ENCODE measurements around the gene DEDD. TPM values are rescaled to one million over a fixed set of nuclear protein-coding genes. Genes with fewer than 3 reads are reported as not detected.

DEDD gene
- total RNA-seq, 1 donor from 2014 or later: 37.5 TPM

GRCh38 chr1:161140755-161141400, 8.4 kb upstream of the DEDD start:
- intact Hi-C loops (cut with DNase I): no loop called here
- no peak for TF ChIP-seq CTCF (IDR thresholded peaks at IDR 0.05)
- H3K4me3 ChIP-seq: no peak overlapping the region
- H3K27me3 ChIP-seq: no peaks in the 10 kb centered on the region
- H3K9me3 ChIP-seq: no peaks in the 10 kb centered on the region
- DNase-seq: no peak
- no peak for ATAC-seq
- H3K27ac ChIP-seq: no peak overlapping the region
- peaks cover 12% of the 10 kb centered on the region for H3K4me1 ChIP-seq
- no peaks in the 10 kb centered on the region for H3K36me3 ChIP-seq

- H3K4me1 ChIP-seq: peaks cover 13% of the 10 kb centered on the region
- no peaks in the 10 kb centered on the region for H3K9me3 ChIP-seq
- intact Hi-C loops (cut with DNase I): no loop called here
- no peaks in the 10 kb centered on the region for H3K27me3 ChIP-seq
- no peak overlapping the region for H3K27ac ChIP-seq
- peak; percentile 58 for TF ChIP-seq CTCF (IDR thresholded peaks at IDR 0.05)
- no peak for DNase-seq
- no peak overlapping the region for H3K4me3 ChIP-seq
- no peaks in the 10 kb centered on the region for H3K36me3 ChIP-seq
- ATAC-seq: peak; percentile 56
Observed at GRCh38 chr1:161139766-161140165, 7.3 kb upstream of the DEDD start.

- no peaks in the 10 kb centered on the region for H3K27me3 ChIP-seq
- no peaks in the 10 kb centered on the region for H3K36me3 ChIP-seq
- H3K27ac ChIP-seq: peak overlapping the region; percentile 53
- DNase-seq (no peak), ATAC-seq (no peak)
- no peak overlapping the region for H3K4me3 ChIP-seq
- no peak for TF ChIP-seq CTCF (IDR thresholded peaks at IDR 0.05)
- intact Hi-C loops (cut with DNase I): no loop called here
- H3K4me1 ChIP-seq: peaks cover 26% of the 10 kb centered on the region
- no peaks in the 10 kb centered on the region for H3K9me3 ChIP-seq
Observed at GRCh38 chr1:161138431-161138830, 6.0 kb upstream of the DEDD start.

- H3K27ac ChIP-seq: peak overlapping the region; percentile 53
- no peaks in the 10 kb centered on the region for H3K9me3 ChIP-seq
- peaks cover 28% of the 10 kb centered on the region for H3K4me1 ChIP-seq
- no peak overlapping the region for H3K4me3 ChIP-seq
- no peaks in the 10 kb centered on the region for H3K27me3 ChIP-seq
- H3K36me3 ChIP-seq: no peaks in the 10 kb centered on the region
- TF ChIP-seq CTCF (IDR thresholded peaks at IDR 0.05): no peak
- no peak for DNase-seq
- intact Hi-C loops (cut with DNase I): no loop called here
- no peak for ATAC-seq
Observed at GRCh38 chr1:161137881-161138280, 5.4 kb upstream of the DEDD start.

GRCh38 chr1:161133220-161133740, 813 bp upstream of the DEDD start:
- no peak for TF ChIP-seq CTCF (IDR thresholded peaks at IDR 0.05)
- intact Hi-C loops (cut with DNase I): no loop called here
- peaks cover 12% of the 10 kb centered on the region for H3K36me3 ChIP-seq
- peak overlapping the region; percentile 96 for H3K27ac ChIP-seq
- ATAC-seq (no peak), DNase-seq (no peak)
- no peaks in the 10 kb centered on the region for H3K9me3 ChIP-seq
- H3K4me1 ChIP-seq: peaks cover 53% of the 10 kb centered on the region
- peak overlapping the region; percentile 69 for H3K4me3 ChIP-seq
- no peaks in the 10 kb centered on the region for H3K27me3 ChIP-seq

Data from upper lobe of right lung (tissue), 1 donor.